HL-60 (cell line): Measurements from ENCODE around the gene PDXK.

Source experiments
- GABPA ChIP-seq: IDR thresholded peaks from 2 replicates; pipeline ENCODE4 v1.6.1; 2012; ENCODE audit warnings: low read depth
- TF ChIP-seq, protein P1 (sequence below): IDR thresholded peaks from one replicate; pipeline ENCODE4 v1.5.1; 2011; ENCODE audit warnings: low read length, control low read depth, inconsistent platforms; ENCODE audit not compliant: insufficient read depth
- TF ChIP-seq, protein P2 (sequence below): IDR thresholded peaks from 2 replicates; pipeline ENCODE4 v1.6.1; 2012; ENCODE audit warnings: low read depth; ENCODE audit not compliant: insufficient replicate concordance

DNA sequence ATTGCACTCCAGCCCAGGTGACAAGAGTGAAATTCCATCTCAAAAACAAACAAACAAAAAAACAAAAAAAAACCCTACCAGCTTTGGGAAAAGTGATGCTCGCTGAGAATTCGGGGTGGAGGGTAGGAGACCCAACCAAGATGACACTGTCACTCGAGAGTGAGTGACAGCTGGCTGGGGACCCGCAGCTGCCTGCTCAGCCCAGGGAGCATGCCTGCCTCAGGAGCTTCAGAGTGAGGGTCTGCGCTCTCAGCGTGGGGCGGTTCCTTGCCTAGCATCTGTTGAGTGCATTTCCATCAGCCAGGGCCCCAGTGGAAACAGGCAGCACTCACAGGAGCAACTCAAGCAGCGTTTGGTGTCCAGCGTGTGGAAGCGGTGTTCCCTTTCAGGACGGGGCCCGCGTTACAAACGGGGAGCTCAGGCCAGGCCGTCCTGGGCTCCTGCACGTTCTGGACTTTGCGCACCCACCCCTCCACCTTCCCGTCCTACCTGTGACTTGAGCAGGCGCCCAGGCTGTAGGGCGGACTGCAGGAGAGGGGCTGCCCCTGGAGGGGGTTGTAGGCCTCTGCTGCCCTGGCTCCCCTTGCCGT, 51.2 kb downstream of the PDXK start:
- TF ChIP-seq, protein P1, sequence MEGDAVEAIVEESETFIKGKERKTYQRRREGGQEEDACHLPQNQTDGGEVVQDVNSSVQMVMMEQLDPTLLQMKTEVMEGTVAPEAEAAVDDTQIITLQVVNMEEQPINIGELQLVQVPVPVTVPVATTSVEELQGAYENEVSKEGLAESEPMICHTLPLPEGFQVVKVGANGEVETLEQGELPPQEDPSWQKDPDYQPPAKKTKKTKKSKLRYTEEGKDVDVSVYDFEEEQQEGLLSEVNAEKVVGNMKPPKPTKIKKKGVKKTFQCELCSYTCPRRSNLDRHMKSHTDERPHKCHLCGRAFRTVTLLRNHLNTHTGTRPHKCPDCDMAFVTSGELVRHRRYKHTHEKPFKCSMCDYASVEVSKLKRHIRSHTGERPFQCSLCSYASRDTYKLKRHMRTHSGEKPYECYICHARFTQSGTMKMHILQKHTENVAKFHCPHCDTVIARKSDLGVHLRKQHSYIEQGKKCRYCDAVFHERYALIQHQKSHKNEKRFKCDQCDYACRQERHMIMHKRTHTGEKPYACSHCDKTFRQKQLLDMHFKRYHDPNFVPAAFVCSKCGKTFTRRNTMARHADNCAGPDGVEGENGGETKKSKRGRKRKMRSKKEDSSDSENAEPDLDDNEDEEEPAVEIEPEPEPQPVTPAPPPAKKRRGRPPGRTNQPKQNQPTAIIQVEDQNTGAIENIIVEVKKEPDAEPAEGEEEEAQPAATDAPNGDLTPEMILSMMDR, result no peak
- no peak for TF ChIP-seq GABPA
- TF ChIP-seq, protein P2, sequence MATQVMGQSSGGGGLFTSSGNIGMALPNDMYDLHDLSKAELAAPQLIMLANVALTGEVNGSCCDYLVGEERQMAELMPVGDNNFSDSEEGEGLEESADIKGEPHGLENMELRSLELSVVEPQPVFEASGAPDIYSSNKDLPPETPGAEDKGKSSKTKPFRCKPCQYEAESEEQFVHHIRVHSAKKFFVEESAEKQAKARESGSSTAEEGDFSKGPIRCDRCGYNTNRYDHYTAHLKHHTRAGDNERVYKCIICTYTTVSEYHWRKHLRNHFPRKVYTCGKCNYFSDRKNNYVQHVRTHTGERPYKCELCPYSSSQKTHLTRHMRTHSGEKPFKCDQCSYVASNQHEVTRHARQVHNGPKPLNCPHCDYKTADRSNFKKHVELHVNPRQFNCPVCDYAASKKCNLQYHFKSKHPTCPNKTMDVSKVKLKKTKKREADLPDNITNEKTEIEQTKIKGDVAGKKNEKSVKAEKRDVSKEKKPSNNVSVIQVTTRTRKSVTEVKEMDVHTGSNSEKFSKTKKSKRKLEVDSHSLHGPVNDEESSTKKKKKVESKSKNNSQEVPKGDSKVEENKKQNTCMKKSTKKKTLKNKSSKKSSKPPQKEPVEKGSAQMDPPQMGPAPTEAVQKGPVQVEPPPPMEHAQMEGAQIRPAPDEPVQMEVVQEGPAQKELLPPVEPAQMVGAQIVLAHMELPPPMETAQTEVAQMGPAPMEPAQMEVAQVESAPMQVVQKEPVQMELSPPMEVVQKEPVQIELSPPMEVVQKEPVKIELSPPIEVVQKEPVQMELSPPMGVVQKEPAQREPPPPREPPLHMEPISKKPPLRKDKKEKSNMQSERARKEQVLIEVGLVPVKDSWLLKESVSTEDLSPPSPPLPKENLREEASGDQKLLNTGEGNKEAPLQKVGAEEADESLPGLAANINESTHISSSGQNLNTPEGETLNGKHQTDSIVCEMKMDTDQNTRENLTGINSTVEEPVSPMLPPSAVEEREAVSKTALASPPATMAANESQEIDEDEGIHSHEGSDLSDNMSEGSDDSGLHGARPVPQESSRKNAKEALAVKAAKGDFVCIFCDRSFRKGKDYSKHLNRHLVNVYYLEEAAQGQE, result no peak
